ENCODE data around the gene FABP7. TPM values are rescaled to one million over a fixed set of nuclear protein-coding genes. Genes with fewer than 3 reads are reported as not detected.

The FABP7 gene
- total RNA-seq, 1 experiment from 2014 or later = 1.7 TPM

- Histone ChIP-seq H3K36me3 (no peaks in the 10 kb centered on the region), H3K9me3 (replicated peaks) (peaks cover 4% of the 10 kb centered on the region), H3K4me1 (peaks cover 21% of the 10 kb centered on the region), H3K27ac (peak overlapping the region; percentile 58), H3K4me3 (no peak overlapping the region), H3K27me3 (no peaks in the 10 kb centered on the region)
- peak; percentile 27 to 60 for DNase-seq
Measured at GRCh38 chr6:122749451-122750050, 30.0 kb upstream of the FABP7 start.

- Histone ChIP-seq H3K36me3 (no peaks in the 10 kb centered on the region), H3K9me3 (replicated peaks) (peaks cover 4% of the 10 kb centered on the region), H3K27ac (no peak overlapping the region), H3K27me3 (no peaks in the 10 kb centered on the region), H3K4me3 (no peak overlapping the region), H3K4me1 (peaks cover 21% of the 10 kb centered on the region)
- no peak for DNase-seq
Measured at GRCh38 chr6:122751326-122751725, 28.2 kb upstream of the FABP7 start.

GRCh38 chr6:122752459-122752858, 27.1 kb upstream of the FABP7 start:
- H3K27ac ChIP-seq = no peak overlapping the region
- no peak for DNase-seq
- H3K27me3 ChIP-seq = no peaks in the 10 kb centered on the region
- peaks cover 21% of the 10 kb centered on the region for H3K4me1 ChIP-seq
- no peak overlapping the region for H3K4me3 ChIP-seq
- H3K36me3 ChIP-seq = no peaks in the 10 kb centered on the region
- H3K9me3 ChIP-seq (replicated peaks) = peaks cover 4% of the 10 kb centered on the region

GRCh38 chr6:122753000-122753687, 26.4 kb upstream of the FABP7 start:
- H3K27ac ChIP-seq = no peak overlapping the region

GRCh38 chr6:122753688-122754056, 25.8 kb upstream of the FABP7 start:
- peaks cover 21% of the 10 kb centered on the region for H3K4me1 ChIP-seq
- no peaks in the 10 kb centered on the region for H3K36me3 ChIP-seq
- DNase-seq = no peak
- no peak overlapping the region for H3K27ac ChIP-seq
- no peak overlapping the region for H3K4me3 ChIP-seq
- no peaks in the 10 kb centered on the region for H3K27me3 ChIP-seq
- H3K9me3 ChIP-seq (replicated peaks) = peaks cover 4% of the 10 kb centered on the region

More at GRCh38 chr6:122753000-122753687, 26.4 kb upstream of the FABP7 start:
- no peak for DNase-seq
- Histone ChIP-seq H3K9me3 (replicated peaks) (peaks cover 4% of the 10 kb centered on the region), H3K36me3 (no peaks in the 10 kb centered on the region), H3K27me3 (no peaks in the 10 kb centered on the region), H3K4me3 (no peak overlapping the region), H3K4me1 (peaks cover 21% of the 10 kb centered on the region)

- DNase-seq = no peak
- Histone ChIP-seq H3K36me3 (no peaks in the 10 kb centered on the region), H3K4me1 (peaks cover 18% of the 10 kb centered on the region), H3K4me3 (no peak overlapping the region), H3K27me3 (no peaks in the 10 kb centered on the region), H3K9me3 (replicated peaks) (no peaks in the 10 kb centered on the region; the same call in 1 of the 2 replicates), H3K27ac (no peak overlapping the region)
Measured at GRCh38 chr6:122754191-122754731, 25.3 kb upstream of the FABP7 start.

GRCh38 chr6:122755901-122756300, 23.6 kb upstream of the FABP7 start:
- Histone ChIP-seq H3K27me3 (no peaks in the 10 kb centered on the region), H3K4me1 (peaks cover 6% of the 10 kb centered on the region; the same call in 1 of the 2 replicates), H3K27ac (no peak overlapping the region), H3K9me3 (replicated peaks) (no peaks in the 10 kb centered on the region), H3K36me3 (no peaks in the 10 kb centered on the region), H3K4me3 (no peak overlapping the region)
- no peak for DNase-seq

GRCh38 chr6:122758927-122759334, 20.6 kb upstream of the FABP7 start:
- Histone ChIP-seq H3K9me3 (replicated peaks) (no peaks in the 10 kb centered on the region), H3K36me3 (no peaks in the 10 kb centered on the region), H3K4me1 (no peaks in the 10 kb centered on the region), H3K27me3 (no peaks in the 10 kb centered on the region), H3K4me3 (no peak overlapping the region), H3K27ac (no peak overlapping the region)
- DNase-seq = no peak

- H3K9me3 ChIP-seq (replicated peaks) = no peaks in the 10 kb centered on the region
- H3K4me3 ChIP-seq = no peak overlapping the region
- H3K27ac ChIP-seq = no peak overlapping the region
- H3K27me3 ChIP-seq = no peaks in the 10 kb centered on the region
- DNase-seq = no peak
- H3K36me3 ChIP-seq = no peaks in the 10 kb centered on the region
- no peaks in the 10 kb centered on the region for H3K4me1 ChIP-seq
Measured at GRCh38 chr6:122760330-122760729, 19.2 kb upstream of the FABP7 start.

GRCh38 chr6:122766256-122766655, 13.3 kb upstream of the FABP7 start:
- H3K27ac ChIP-seq = no peak overlapping the region
- no peaks in the 10 kb centered on the region for H3K36me3 ChIP-seq
- H3K4me1 ChIP-seq = peaks cover 6% of the 10 kb centered on the region; the same call in 1 of the 2 replicates
- no peaks in the 10 kb centered on the region for H3K27me3 ChIP-seq
- DNase-seq = no peak
- H3K4me3 ChIP-seq = no peak overlapping the region
- H3K9me3 ChIP-seq (replicated peaks) = no peaks in the 10 kb centered on the region

- no peak for DNase-seq
- Histone ChIP-seq H3K36me3 (no peaks in the 10 kb centered on the region), H3K9me3 (replicated peaks) (no peaks in the 10 kb centered on the region), H3K27me3 (no peaks in the 10 kb centered on the region), H3K4me3 (no peak overlapping the region), H3K4me1 (peaks cover 2% of the 10 kb centered on the region; the same call in 1 of the 2 replicates), H3K27ac (no peak overlapping the region)
Measured at GRCh38 chr6:122770835-122771601, 8.5 kb upstream of the FABP7 start.

- no peaks in the 10 kb centered on the region for H3K27me3 ChIP-seq
- no peaks in the 10 kb centered on the region for H3K36me3 ChIP-seq
- no peaks in the 10 kb centered on the region for H3K9me3 ChIP-seq (replicated peaks)
- DNase-seq = no peak
- no peak overlapping the region for H3K27ac ChIP-seq
- no peak overlapping the region for H3K4me3 ChIP-seq
- no peaks in the 10 kb centered on the region for H3K4me1 ChIP-seq
Measured at GRCh38 chr6:122772724-122773415, 6.6 kb upstream of the FABP7 start.

GRCh38 chr6:122775975-122776374, 3.5 kb upstream of the FABP7 start:
- no peak for DNase-seq
- Histone ChIP-seq H3K9me3 (replicated peaks) (no peaks in the 10 kb centered on the region), H3K27ac (no peak overlapping the region), H3K36me3 (no peaks in the 10 kb centered on the region), H3K4me3 (no peak overlapping the region), H3K4me1 (no peaks in the 10 kb centered on the region), H3K27me3 (no peaks in the 10 kb centered on the region)

GRCh38 chr6:122778302-122778701, 1.2 kb upstream of the FABP7 start:
- Histone ChIP-seq H3K9me3 (replicated peaks) (no peaks in the 10 kb centered on the region), H3K4me1 (no peaks in the 10 kb centered on the region), H3K36me3 (no peaks in the 10 kb centered on the region), H3K4me3 (no peak overlapping the region), H3K27ac (no peak overlapping the region), H3K27me3 (no peaks in the 10 kb centered on the region)
- DNase-seq = no peak

All from SJCRH30 (cell line).